Loucy (cell line): ENCODE measurements around the gene ARMC9.

Experiments
- EZH2phosphoT487 ChIP-seq: fragments of 200-600 bp; IDR thresholded peaks from 2 replicates; pipeline ENCODE4 v1.6.1; 2018; ENCODE audit warnings: antibody characterized with exemption, mild to moderate bottlenecking, moderate library complexity, borderline replicate concordance
- TF ChIP-seq, protein P1 (sequence below): fragments of 200-600 bp; sonication (generic); conservative IDR thresholded peaks from 2 replicates; pipeline ENCODE4 v1.5.1; 2014; ENCODE audit warnings: mild to moderate bottlenecking, antibody characterized with exemption, low read length

- TF ChIP-seq, protein P1, sequence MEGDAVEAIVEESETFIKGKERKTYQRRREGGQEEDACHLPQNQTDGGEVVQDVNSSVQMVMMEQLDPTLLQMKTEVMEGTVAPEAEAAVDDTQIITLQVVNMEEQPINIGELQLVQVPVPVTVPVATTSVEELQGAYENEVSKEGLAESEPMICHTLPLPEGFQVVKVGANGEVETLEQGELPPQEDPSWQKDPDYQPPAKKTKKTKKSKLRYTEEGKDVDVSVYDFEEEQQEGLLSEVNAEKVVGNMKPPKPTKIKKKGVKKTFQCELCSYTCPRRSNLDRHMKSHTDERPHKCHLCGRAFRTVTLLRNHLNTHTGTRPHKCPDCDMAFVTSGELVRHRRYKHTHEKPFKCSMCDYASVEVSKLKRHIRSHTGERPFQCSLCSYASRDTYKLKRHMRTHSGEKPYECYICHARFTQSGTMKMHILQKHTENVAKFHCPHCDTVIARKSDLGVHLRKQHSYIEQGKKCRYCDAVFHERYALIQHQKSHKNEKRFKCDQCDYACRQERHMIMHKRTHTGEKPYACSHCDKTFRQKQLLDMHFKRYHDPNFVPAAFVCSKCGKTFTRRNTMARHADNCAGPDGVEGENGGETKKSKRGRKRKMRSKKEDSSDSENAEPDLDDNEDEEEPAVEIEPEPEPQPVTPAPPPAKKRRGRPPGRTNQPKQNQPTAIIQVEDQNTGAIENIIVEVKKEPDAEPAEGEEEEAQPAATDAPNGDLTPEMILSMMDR = no peak
- no peak for TF ChIP-seq EZH2phosphoT487
Measured at GRCh38 chr2:231318954-231319353, 120.5 kb downstream of the ARMC9 start.
